GM19468 (cell line): ENCODE results near the gene CAPN11.

Source experiments
- ATAC-seq: cut with Tn5 transposase; IDR thresholded peaks from one replicate; pipeline ENCODE4 v1.9.1; 2021; ENCODE audit warnings: mild to moderate bottlenecking, moderate library complexity, moderate number of reproducible peaks; ENCODE audit not compliant: unreplicated experiment; ENCODE audit errors: extremely low read depth

CAPN11 gene

DNA sequence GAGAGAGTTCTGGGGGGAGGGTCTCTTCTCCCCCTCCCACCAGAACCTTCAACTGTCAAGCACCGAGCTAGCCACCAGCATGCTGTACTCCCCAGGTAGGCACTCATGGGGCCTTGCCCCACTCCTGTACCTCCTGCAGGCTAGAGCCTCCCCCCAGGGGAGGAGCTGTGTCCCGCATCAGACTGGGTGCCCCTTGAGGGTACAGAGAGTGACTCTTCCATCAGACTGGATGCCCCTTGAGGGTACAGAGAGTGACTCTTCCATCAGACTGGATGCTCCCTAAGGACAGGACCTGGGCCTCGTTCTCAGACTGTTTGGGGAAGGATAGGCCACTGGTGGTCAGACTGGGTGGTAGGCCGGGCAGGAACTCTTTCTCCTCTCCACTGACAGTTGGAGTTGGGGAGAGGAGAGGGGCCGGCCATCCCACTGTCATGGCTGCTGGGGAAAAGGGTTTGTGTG, at the start of gene CAPN11:
CAPN11 (plus strand) TSS at position 51 of the 459 bp plus-strand sequence; CDS start at position 80, 29 bp downstream.
- no peak for ATAC-seq

DNA sequence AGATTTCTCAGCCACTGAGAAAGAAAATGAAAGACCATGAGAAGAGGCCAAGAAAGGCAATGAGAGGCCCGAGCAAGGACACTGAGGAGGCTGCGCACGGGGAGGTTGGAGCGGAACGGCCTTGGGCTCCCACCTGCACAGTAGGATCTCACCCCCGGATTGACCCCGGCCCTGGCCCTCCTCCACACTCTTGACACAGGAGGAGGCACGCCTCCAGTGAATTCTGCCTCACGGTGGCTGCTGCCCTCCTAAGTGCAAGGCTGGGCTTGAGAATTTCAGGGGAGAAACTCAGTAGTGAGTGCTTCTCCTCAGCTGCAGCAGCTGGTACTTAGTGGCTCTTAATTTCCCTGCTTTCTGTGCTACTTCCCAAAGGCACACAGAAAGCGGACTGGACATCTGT, 49.4 kb upstream of the CAPN11 start:
- ATAC-seq = no peak

DNA sequence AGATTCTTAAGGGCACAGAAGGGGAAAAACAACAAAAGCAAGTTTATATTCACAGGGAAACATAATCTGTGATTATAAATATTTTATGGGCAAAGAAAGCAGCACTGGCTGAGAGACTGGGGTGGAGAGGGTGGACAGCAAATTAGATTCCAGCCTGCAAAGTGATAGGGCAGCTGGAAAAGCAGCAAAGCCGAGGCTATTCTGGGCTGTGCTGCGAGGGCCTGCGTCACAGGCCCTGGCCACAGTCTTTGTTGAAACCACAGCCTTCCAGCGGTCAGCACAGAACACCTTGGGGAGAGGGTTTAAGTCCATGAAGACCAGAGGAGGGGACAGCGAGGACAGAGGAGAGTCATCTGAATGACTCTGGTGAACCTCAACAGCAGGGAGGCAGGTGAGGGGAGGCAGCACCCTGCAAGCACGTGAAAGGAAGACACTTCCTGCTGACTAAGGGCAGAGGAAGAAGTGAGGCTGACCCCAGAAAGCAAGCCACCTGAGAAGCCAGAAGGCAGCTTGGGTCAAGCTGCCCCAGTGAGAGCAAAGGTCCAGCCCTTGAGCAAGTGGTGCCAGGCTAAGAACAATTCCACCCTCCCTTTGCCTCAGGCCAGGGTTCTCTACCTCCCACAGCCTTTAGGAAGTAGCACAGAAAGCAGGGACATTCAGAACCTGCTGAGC, 48.5 kb upstream of the CAPN11 start:
- ATAC-seq = no peak

DNA sequence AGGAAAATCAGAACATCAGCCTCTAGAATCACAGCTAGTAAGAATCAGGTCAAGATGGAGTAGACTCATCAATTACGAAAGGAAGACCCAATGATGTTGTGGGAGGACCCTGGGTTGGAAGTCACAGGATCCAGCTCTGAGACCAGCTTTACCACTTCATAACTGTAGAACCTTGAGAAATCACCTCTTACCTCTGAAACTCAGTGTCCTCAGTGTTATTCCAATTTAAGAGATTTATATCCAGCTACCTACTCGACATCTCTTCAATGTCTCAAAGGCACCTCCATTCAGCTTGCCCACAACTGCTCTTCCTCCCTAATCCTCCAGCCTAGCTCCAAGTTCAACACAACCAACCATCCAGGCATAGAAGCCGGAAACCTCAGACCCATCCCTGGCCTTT, 47.7 kb upstream of the CAPN11 start:
- ATAC-seq = no peak

DNA sequence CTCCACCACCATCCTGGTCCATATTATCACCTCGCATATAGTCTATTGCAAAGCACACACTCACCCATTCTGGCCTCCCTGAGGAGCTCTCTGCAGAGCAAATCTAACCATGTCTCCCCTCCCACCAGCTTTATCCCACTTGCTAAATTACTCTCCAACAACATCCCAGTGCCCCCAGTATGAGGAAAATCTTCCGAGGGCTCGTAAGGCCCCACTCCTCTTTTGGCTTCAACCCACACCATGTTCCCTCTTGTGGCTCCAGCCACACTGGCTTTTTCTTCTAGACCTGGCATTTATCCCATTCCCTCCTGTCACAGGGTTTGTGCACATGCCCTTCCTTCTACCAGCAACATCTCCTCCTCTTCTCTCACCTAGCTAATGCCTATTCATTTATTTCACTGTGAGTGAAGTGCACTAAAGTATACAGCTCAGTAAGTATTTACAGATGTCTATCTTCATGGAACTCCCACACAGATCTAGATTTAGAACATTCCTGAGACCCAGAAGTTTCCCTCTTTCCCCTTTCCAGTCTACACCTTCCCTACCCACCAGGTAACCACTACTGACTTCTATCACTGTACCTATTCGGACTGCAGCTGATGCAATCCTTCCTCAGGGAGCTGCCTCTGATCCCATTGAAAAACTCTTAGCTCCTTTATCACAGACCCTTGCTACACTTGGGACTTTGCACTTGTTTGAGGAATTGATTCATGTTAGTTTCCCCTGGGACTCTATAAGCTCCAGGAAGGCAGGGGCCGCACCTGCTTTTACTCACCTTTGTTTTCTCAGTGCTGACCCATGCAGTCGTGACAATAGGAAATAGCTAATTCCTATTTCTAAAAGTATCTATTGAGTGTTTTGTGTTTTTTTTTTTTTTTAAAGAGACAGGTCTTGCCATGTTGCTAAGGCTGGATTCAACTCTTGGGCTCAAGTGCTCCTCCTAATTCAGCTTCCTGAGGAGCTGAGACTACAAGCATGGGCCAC, 46.9 kb upstream of the CAPN11 start:
- ATAC-seq = no peak

DNA sequence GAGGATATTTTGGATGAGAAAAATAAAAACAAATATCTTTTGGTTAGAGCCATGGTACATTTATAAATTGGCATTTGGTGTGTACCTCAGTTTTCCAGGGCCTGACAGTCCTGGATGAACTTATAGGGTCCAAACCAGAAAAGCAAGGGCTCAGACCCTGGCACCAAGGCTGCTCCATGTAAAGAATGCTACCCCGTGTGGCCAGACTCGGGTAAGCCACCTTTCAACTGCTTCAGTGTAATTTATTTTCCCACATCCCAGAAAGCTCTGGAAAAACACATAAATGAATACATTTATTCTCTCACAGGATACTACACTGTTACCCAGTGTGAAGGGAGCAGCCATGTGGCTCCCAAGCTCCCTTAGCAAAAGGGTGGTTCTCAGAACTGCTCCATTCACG, 45.2 kb upstream of the CAPN11 start:
- no peak for ATAC-seq

DNA sequence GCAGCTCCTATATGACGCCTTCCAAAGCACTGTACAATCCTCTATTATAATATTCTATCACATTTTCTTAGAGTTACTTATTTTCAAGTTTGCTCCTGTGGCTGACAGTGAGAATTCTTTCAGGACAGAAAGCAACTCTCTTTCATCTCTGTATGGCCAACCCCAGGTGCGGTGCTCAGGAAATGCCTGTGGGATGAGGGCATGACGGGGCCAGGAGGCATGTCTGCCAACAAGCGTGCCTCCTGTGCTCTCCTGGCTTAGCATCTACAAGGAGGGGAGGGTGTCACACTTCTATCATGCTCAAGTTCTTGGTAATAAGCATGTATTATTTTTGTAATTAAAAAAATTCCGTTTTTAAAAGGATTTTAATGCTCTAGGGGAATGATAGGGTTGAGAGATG, 42.8 kb upstream of the CAPN11 start:
- no peak for ATAC-seq

DNA sequence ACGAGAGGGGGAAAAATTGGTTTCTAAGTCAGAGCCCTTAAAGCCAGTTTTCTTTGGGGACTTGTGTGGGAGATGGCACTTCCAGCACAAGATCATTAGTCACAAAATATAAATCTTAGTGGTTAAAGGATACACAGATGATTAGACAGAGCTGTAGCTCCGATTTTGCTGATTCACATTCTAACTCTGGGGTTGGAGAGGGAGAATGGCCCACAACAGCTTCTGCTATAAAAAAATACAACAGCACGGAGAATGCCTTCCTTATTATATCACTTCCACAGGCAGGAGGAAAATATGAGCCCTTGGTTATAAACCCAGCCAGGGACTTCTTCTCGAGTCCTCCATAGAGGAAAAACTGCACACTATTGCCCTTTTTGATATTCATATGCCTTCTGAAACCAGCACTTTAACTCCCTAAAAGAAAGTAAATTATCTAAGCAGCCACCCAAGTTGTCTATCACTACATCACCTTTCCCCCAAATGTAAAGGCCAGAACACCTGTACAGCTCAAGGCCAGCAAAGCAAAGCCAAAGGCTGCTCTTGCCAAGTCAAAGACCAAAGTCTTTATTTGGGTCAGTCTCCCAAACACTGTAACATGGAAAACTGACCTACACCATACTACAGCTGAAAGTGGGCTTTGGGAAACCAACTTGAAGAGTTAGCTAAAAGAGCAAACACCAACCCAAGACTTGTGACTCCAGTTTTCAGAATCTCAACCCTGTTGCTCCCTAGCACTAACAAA, 41.8 kb upstream of the CAPN11 start:
- no peak for ATAC-seq

DNA sequence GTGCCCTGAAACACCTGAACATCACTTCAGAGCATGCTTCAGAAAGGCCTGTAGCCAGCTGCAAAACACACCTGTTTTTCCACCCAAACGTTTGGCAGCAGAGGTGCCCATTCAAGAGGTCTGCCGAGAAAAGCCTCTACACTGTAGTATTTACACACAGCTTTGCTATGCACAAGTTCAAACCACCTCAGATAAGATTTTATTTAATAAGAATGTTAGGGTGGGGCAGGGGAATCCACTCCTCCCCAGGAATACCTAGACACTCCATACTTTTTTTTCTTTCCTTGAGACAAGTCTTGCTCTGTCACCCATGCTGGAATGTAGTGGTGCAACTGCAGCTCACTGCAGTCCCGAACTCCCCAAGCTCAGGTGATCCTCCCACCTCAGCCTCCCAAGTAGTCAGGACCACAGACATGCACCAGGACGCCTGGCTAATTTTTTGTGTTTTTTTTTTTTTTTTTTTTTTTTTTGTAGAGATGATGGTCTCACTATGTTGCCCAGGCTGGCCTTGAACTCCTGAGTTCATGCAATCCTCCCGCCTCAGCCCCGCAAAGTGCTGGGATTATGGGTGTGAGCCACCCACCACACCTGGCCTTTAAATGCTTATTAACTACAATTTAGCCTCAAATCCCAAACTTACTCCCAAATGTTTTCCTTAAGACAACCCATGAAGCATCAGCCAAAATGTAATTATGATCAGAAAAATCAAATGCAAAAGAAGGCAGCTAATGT, 41.1 kb upstream of the CAPN11 start:
- no peak for ATAC-seq

DNA sequence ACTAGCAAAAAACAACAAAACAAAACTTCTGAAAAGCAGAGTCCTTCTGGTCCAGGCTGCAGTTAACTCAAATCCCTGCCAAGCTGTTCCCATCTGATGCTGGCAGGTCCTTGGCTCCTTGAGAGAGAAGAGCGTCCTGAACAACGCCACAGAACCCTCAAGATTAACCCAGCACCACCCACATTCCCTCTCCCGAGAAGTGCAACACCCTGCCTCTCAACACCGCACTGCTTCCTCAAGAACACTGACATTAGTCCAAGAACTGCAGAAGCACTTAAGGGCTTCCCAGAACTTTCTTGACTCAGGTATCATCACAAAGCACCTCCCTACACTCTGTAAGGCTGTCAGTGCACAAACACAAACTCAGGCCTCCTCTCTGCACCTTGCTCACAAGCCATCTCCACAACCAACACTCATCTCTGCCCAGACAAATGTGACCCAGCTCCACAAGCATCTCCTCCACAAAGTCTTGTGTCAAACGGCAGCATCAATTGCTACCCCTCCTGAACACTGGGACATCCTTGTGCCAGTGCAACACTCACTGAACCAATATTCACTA, 38.8 kb upstream of the CAPN11 start:
- no peak for ATAC-seq

DNA sequence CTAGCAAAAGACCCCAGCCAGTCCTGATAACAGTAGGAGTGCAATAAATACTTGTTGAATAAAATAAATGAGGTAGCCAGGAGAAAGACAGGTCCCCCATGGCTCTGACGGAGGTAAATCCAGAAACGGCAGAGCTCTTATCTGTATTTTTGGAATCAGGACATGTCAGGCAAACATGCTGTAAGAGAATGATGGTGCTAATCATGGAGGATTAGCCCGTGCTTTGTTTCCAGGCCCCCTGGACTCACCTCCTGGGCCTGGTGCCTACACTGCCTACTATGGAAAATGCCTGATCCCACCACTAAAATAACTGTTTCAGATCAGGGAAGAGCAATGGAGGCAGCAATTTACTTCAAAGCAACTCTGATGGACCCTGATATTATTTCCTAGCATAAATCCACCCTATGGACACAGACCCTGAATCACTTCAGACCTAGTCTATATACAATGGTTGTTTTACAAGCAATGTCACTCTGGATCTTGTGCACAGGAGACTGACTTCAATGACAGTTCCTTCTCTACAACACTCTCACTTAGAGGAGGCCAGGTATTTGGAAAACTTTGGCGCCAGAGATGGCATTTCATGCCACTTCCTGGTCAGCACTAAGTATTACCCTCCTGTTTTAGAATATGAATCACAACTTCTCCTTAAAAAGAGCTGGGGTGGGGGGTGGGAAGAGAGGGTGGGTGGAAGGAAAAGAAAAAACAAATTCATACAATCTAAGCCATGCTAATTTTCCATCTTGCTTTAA, 37.8 kb upstream of the CAPN11 start:
- ATAC-seq = no peak

DNA sequence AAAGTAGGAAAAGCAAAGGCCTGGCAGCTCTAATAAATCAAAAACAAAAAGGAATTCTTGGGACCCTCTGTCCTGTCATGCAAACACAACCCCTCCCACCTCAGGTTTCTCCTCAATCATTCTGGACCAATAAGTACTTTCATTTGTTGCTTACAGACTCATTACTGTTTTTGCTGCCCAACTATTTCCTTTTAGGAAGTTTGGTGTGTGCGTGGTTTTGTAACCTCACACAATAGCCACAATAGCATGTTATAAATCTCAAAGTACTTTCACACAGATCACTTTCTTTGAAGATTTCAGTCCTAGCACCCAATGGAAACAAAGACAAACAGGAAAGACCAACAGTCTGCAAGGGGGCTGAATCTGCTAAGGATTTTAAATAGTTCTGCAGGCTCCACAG, 35.8 kb upstream of the CAPN11 start:
- no peak for ATAC-seq

DNA sequence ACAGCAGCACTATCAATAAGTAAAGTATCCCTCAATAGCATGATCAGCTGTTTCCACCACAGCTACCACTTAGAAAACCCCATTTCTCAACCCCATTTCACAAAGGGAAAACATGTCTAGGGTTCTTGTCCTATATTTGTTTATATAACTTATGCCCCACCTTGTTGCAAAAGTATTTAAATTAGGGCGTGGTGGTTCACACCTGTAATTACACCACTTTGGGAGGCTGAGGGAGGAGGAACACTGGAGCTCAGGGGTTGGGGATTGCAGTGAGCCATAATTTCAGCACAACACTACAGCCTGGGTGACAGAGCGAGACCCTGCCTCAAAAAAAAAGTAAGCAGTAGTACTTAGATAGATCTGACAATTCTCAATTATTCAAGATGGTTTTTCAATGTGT, 35.1 kb upstream of the CAPN11 start:
- ATAC-seq = no peak

DNA sequence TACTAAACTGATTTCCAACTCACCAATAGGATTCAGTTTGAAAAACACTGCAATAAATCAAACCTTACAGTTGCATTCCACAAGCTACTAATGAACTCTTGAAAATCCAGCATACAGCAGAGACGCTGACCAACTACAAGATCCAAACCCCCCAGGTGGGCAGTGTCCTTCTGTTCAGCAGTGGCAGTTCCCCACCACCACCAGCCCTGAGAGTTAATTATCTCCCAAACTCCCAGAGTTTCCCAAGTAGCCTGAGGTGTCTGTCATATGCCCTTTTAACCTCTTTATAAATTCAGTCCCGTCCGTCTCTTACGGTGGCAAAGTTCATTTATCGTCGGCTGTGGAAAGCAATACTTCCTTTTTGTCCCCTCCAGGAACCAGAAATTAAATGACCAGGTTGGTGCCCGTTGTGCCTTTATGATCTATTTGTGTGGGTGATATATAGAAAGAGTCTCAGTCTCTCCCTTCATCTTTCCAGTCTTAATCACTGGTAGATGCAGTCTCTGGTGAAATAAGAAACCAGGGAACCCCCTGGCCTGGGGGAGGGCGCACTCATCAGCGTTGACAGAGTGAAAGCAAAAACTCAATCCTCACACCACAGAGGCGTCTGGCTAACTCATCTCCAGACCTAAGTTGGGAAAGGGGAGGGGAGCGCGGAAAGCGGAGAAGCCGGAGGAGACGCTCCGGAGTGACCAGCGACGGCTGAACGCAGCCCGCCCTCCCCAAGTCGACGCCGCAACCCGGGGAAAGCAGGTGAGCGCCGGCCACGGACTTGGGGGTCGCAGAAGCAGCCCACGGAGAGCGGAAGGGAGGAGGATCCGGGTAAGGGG, 32.1 kb upstream of the CAPN11 start:
- no peak for ATAC-seq

DNA sequence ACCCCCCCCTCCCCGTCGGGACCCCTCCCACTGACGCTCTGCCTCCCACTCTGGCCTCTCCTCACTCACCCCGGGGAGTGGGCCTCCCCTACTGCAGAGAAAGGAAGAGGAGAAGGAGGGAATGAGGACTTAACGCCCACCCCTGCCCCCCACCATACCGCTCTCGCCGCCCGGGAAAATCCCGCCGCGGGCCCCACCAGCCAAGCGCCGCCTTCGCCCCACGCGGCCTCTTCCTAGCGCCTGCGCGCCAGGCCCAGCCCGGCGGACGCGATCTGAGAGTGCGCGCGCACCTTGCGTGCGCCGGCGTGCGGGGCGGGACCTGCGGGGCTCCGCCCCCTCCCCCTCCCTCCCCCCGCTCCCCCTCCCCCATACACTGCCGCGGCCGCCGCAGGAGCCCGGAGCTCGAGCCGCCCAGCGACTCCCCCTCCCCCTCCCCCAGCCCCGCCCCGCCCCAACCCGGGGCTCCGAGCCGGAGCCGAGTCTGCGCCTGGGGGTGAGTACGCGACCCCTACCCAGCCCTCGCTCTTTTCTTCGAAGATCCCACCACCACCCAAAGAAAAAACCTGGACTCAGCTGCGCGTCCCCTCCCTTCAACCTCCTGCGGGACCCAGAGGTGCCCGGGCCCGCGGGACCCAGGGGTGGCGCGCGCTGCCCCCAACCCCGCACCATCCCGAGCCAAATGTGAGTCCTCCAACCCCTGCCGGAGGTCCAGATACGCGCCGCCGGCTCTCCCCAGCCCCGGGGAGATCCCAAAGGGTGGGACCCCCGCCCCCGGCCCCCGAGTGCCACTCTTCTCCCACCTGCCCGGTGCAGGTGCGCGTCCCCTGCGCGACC, 31.2 kb upstream of the CAPN11 start, which contains the start of the genes MRPL14 and TMEM63B:
MRPL14 (minus strand) TSS at position 267 of the 834 bp plus-strand sequence. CDS start 10,841 bp downstream, outside the sequence.
TMEM63B (plus strand) TSS at position 369 of the 834 bp plus-strand sequence. CDS start 7,031 bp downstream, outside the sequence.
- no peak for ATAC-seq

DNA sequence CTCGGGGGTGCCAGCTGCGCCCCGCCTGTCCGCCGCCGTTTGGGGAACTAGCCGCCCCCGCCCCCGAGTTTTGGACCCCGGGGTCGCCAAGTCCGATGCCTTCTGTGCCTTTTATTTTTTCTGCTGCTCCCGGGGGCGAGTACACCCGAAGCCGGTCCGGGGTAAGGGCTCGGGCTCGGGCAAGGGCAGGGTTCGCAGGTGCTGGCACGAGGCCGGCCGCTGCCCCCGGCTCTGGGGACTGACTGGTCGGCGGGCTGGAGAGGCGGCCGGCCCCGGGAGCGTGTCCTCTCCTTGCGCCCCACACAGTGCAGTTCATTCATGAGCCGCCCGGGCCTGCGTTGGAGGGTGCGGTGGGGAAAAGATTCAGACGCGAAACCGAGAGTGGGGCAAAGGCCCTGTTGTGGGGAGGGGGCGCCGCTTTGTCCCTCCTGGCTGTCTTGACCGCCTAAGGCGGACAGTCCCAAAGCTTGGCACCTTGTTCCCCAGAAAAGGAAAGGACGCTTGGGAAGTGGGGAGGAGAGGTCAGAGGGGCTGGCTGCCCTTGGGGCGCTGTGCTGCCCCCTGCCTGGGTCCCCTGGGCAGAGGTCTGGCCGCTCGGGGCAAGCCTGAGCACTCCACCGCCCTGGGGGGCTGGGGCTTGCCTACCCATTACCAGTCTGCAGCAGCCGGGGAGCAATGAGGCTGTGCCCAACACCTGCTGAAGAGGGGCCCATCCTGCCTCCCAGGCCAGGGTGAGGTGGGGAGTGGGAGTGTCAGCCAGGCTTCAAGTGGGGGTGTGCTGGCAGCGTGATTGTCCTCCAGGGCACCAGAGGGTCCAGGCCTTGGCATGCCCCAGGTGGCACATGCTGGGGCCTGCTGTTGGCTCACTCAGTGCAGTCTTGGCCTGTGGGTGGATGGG, 30.4 kb upstream of the CAPN11 start:
- ATAC-seq = no peak
